Endodermal cell (in vitro differentiated cells): Measurements from ENCODE around the gene GABRG3. TPM values are rescaled to one million over a fixed set of nuclear protein-coding genes. Genes with fewer than 3 reads are reported as not detected.

Source experiments
- DNase-seq: peaks from one replicate; pipeline ENCODE4 v3.0.0-alpha.2; 2017
- H3K27ac ChIP-seq: 2 replicates; pipeline ENCODE4 v1.5.1; 2013; ENCODE audit warnings: mild to moderate bottlenecking, low read depth, low read length, moderate library complexity
- H3K27me3 ChIP-seq: 2 replicates; pipeline ENCODE4 v1.6.1; 2013; ENCODE audit warnings: mild to moderate bottlenecking, low read length, moderate library complexity; ENCODE audit not compliant: insufficient read depth, control insufficient read depth, poor library complexity, severe bottlenecking
- H3K36me3 ChIP-seq: 2 replicates; pipeline ENCODE4 v1.7.0; 2013; ENCODE audit warnings: mild to moderate bottlenecking, low read length, moderate library complexity; ENCODE audit not compliant: control insufficient read depth, insufficient read depth
- H3K4me1 ChIP-seq: one replicate; pipeline ENCODE4 v1.7.0; 2013; ENCODE audit warnings: low read length; ENCODE audit not compliant: control insufficient read depth, insufficient read depth
- H3K4me3 ChIP-seq: 2 replicates; pipeline ENCODE4 v1.5.1; 2013; ENCODE audit warnings: mild to moderate bottlenecking, low read length, moderate library complexity
- H3K9ac ChIP-seq: 2 replicates; pipeline ENCODE4 v1.6.1; 2013; ENCODE audit warnings: mild to moderate bottlenecking, low read length, moderate library complexity; ENCODE audit not compliant: poor library complexity, severe bottlenecking; ENCODE audit errors: extremely low read depth
- H3K9me3 ChIP-seq: 2 replicates; pipeline ENCODE4 v1.6.1; 2013; ENCODE audit warnings: mild to moderate bottlenecking, low read length, moderate library complexity; ENCODE audit not compliant: control insufficient read depth
- H3K27ac Mint-ChIP-seq: 2 replicates; pipeline ENCODE4 v1.8.0; 2020; ENCODE audit warnings: mixed read lengths
- H3K27me3 Mint-ChIP-seq: 2 replicates; pipeline ENCODE4 v1.8.0; 2021; ENCODE audit warnings: mild to moderate bottlenecking, mixed read lengths; ENCODE audit not compliant: insufficient read depth
- H3K36me3 Mint-ChIP-seq: 2 replicates; pipeline ENCODE4 v1.8.0; 2020; ENCODE audit warnings: low read depth, mixed read lengths
- H3K4me1 Mint-ChIP-seq: 2 replicates; pipeline ENCODE4 v1.8.0; 2020; ENCODE audit warnings: mixed read lengths
- H3K4me3 Mint-ChIP-seq: 2 replicates; pipeline ENCODE4 v1.8.0; 2020; ENCODE audit warnings: mild to moderate bottlenecking, moderate library complexity, mixed read lengths
- H3K9me3 Mint-ChIP-seq: 2 replicates; pipeline ENCODE4 v1.8.0; 2020; ENCODE audit warnings: mild to moderate bottlenecking, mixed read lengths
- CTCF ChIP-seq: fragments of 200-600 bp; sonication (generic); conservative IDR thresholded peaks from 2 replicates; pipeline ENCODE4 v1.5.0; 2021; ENCODE audit warnings: antibody characterized with exemption, mild to moderate bottlenecking
- WGBS, 2 experiments: methylation state at CpG; one replicate each; pipeline versions ENCODE4 v1.1.5 to v1.1.7; 2013; ENCODE audit warnings: missing lambda C conversion rate in 2 of 2, mixed read lengths in 1 of 2; ENCODE audit not compliant: insufficient coverage in 1 of 2, insufficient read length in 1 of 2; 5-methylcytosine and 5-hydroxymethylcytosine counted together
- total RNA-seq, 2 donors: library from RNA; stranded (reverse); fragmentation: NEBNext Ultra II Directional in 1 of 2; extraction: Animal tissue kit (Norgen Biotek cat#: 25700) in 1 of 2; gene quantifications; 2 replicates in 1 of 2; 3 replicates in 1 of 2; pipeline ENCODE4 v1.2.1, GENCODE V29; 2021

Gene GABRG3
- total RNA-seq, 2 donors from 2014 or later = 0.48 to 0.84 TPM

DNA sequence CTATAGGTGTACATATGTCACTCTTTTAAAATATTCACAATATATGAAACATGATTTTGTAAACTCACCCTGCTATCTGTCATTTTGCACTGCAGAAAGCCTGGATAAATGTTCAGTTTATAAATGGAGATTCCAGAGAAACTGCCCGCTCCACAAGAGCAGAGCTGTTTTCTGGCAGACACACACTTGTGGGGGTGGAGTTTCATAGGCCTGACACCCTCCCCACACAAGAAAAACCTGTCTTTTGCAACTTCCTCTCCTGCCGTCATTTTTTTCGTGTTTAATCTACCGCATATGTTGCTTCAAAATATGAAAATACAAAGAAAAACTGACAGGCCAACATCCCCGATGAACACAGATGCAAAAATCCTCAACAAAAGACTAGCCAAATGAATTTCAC is 479.0 kb downstream of the GABRG3 start:
- no peaks in the 10 kb centered on the region for H3K36me3 ChIP-seq
- no peaks in the 10 kb centered on the region for H3K9me3 ChIP-seq
- H3K27ac ChIP-seq = no peak overlapping the region
- no peaks in the 10 kb centered on the region for H3K4me1 ChIP-seq
- peaks cover 2% of the 10 kb centered on the region for H3K9me3 Mint-ChIP-seq
- DNase-seq = no peak
- H3K4me1 Mint-ChIP-seq = no peaks in the 10 kb centered on the region
- no peaks in the 10 kb centered on the region for H3K36me3 Mint-ChIP-seq
- 91% methylated on average over 5 of the region's 5 CpGs; no CpG with 5 or more reads in 1 of the 2 experiments for WGBS, 2 experiments
- H3K9ac ChIP-seq = no peak overlapping the region
- no peaks in the 10 kb centered on the region for H3K27me3 ChIP-seq
- no peak overlapping the region for H3K4me3 Mint-ChIP-seq
- no peaks in the 10 kb centered on the region for H3K27me3 Mint-ChIP-seq
- no peak for TF ChIP-seq CTCF
- no peak overlapping the region for H3K27ac Mint-ChIP-seq
- no peak overlapping the region for H3K4me3 ChIP-seq

GRCh38 chr15:27454281-27455075 is 483.5 kb downstream of the GABRG3 start:
- no peaks in the 10 kb centered on the region for H3K36me3 ChIP-seq
- H3K4me1 ChIP-seq = no peaks in the 10 kb centered on the region
- WGBS, 2 experiments = 87 to 88% methylated on average over 12 to 13 of the region's 13 CpGs
- no peak overlapping the region for H3K4me3 ChIP-seq
- no peaks in the 10 kb centered on the region for H3K27me3 ChIP-seq
- no peaks in the 10 kb centered on the region for H3K9me3 Mint-ChIP-seq
- no peak overlapping the region for H3K9ac ChIP-seq
- H3K27me3 Mint-ChIP-seq = no peaks in the 10 kb centered on the region
- DNase-seq = no peak
- TF ChIP-seq CTCF = no peak
- H3K27ac Mint-ChIP-seq = no peak overlapping the region
- H3K4me3 Mint-ChIP-seq = no peak overlapping the region
- no peaks in the 10 kb centered on the region for H3K9me3 ChIP-seq
- H3K36me3 Mint-ChIP-seq = no peaks in the 10 kb centered on the region
- no peak overlapping the region for H3K27ac ChIP-seq
- no peaks in the 10 kb centered on the region for H3K4me1 Mint-ChIP-seq

GRCh38 chr15:27456807-27457206 is 485.8 kb downstream of the GABRG3 start:
- no peak overlapping the region for H3K27ac ChIP-seq
- H3K4me1 ChIP-seq = no peaks in the 10 kb centered on the region
- H3K9ac ChIP-seq = no peak overlapping the region
- Mint-ChIP-seq H3K36me3 (no peaks in the 10 kb centered on the region), H3K4me1 (no peaks in the 10 kb centered on the region), H3K4me3 (no peak overlapping the region), H3K27ac (no peak overlapping the region), H3K9me3 (no peaks in the 10 kb centered on the region), H3K27me3 (no peaks in the 10 kb centered on the region)
- 92 to 100% methylated on average over 1 to 6 of the region's 6 CpGs for WGBS, 2 experiments
- no peak for DNase-seq
- TF ChIP-seq CTCF = no peak
- no peaks in the 10 kb centered on the region for H3K36me3 ChIP-seq
- no peaks in the 10 kb centered on the region for H3K27me3 ChIP-seq
- no peak overlapping the region for H3K4me3 ChIP-seq
- H3K9me3 ChIP-seq = no peaks in the 10 kb centered on the region
